Stimulated activated naive CD4-positive, alpha-beta T cell treated with Interleukin-2 at 50 U/mL for 16 hours (primary cell): Measurements from ENCODE around the gene PPFIBP2.

Source experiments
- DNase-seq: peaks from one replicate; lab custom pipeline; 2025; lab: John Stamatoyannopoulos, UW

Gene PPFIBP2

GRCh38 chr11:7666292-7666866 lies 152.6 kb downstream of the PPFIBP2 start:
- DNase-seq = no peak

DNA sequence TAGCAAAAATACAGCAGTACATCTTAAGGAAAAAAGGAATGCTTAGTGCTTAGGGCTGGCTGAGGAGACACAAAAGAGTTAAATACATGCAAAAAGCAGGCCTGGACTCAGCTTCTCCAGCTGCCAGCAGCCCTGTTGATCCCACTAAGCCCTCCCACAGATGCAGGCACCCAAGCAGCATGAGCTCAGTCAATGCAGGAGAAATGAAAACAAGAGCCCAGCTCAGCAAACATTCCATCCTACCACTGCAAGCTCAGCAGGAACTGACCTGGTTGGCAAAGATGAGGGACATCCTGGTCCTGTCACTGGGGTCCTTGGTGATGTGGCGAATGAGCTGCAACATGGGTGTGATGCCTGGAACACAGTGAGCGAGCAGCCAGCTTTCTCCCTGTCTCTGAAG lies 153.7 kb downstream of the PPFIBP2 start:
- no peak for DNase-seq

GRCh38 chr11:7668464-7668863 lies 154.7 kb downstream of the PPFIBP2 start:
- DNase-seq = no peak

- no peak for DNase-seq
These were observed 155.1 kb downstream of the PPFIBP2 start for GRCh38 chr11:7668911-7669310.

- no peak for DNase-seq
These were observed 156.8 kb downstream of the PPFIBP2 start for GRCh38 chr11:7670641-7671040.

DNA sequence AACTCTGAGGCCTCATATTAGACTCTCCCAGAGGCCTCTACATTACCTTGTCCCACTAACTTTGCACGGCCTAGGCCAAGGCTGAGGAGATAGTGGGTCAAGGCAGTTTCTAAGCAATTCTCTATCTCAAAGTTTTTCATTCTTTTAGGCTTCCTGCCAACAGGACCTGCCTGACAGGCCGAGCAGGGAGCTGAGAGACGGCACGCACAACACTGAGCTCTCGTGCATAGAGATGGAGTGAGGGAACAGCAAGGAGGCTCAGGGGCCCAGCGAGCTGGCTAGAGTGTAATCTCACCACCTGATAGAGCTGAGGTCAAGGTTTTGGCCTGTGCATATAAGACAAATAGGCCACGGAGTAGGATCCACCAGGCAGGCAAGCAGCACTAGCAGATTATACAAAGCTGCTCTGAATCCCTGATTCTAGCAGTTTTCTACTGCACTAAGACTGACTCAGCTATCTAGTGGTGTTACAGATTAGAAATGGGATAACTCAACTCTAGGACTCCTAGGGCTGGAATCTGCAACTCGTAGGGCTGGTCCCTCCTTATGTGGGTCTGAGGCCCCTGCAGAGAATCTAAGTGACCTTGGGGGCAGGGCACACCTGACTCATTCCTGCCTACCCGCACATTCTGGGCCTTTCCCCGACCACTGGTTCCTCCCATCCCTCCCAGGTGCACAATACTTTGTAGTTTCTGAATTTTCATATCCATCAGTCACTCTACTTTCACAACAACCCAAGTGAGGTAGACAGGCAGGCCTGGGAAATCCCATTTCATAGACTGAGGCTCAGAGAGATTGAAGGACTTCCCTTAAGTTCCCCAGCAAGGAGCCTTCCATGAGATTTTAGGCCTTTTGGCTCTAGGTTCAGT lies 157.8 kb downstream of the PPFIBP2 start:
- DNase-seq = no peak

GRCh38 chr11:7672276-7672959 lies 158.6 kb downstream of the PPFIBP2 start:
- no peak for DNase-seq

DNA sequence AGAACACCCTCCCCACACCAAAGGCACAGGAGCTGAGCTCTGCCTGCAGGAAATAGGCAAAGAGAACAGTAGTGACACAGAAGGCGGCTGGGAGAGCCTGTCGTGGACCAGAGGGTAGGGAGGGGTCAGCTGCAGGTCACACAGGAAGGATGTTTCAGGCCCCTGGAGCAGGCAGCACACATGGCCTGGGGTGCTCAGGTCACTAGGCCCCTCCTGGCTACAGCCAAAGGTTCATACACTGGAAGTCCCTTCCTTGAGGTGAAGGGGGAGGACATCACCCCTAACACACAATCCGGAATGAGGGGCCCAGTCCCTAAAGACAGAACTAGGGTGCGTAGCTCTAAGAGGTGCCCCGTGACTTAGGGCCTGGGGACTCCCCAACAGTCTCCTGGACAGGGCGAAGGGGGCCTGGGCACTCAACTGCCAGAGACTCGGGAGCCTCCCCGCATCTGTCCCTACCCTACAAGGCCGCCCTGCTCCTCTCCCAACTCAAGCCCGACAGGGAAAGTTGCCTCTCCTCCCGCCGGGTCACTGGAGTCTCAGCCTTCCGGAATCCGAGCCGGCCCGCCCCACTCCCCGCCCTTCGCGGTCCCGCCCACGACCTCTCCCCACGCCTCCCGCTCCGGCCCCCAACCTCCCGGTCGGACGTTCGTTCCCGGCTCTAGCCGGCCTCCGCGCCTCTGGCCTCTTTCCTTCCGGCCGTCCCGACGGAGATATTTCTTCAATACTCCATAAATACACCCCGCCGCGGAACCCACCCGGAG lies 159.3 kb downstream of the PPFIBP2 start, which contains the start of gene CYB5R2:
CYB5R2 (minus strand) TSS at position 541 of the 764 bp plus-strand sequence. CDS start 675 bp downstream, outside the sequence.
- no peak for DNase-seq

DNA sequence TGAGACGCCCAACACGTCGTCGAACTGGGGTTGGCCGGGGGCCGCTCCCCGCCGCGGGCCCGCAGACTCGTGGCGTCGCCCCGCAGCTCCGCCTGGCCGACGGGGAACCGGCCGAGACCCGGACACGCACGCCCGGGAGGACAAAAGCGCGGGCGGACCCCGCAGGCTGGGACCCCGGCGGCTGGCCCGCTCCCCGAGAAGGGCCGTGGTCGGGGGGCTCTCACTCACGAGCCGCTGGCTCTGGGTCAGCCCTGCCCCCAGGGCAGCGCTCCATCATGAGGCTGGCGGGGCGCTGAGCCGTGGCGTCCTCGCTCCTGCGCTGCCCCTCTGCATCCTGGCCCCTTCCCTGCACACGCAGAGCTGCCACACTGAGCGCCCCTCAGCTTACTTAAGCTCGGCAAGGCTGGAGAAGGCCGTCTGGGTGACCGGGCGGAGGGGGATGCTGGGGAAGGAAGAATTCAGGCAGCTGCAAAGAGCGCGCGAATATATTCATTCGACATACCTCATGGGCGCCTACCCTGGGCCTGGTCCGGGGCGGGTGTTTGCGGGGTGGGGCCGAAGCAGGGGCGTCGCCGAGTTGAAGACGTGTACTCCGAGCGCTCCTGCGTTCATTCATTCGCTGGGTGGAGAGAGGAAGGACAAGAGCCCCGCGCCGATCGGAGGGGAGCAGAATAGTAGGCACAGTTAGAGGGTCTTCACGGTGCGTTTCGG lies 160.1 kb downstream of the PPFIBP2 start:
- no peak for DNase-seq

GRCh38 chr11:7675631-7676030 lies 161.8 kb downstream of the PPFIBP2 start:
- no peak for DNase-seq

- no peak for DNase-seq
These were observed 163.3 kb downstream of the PPFIBP2 start for GRCh38 chr11:7677071-7677470.

GRCh38 chr11:7677796-7678201 lies 164.0 kb downstream of the PPFIBP2 start:
- no peak for DNase-seq

- DNase-seq = no peak
These were observed 169.8 kb downstream of the PPFIBP2 start for GRCh38 chr11:7683571-7683970.

DNA sequence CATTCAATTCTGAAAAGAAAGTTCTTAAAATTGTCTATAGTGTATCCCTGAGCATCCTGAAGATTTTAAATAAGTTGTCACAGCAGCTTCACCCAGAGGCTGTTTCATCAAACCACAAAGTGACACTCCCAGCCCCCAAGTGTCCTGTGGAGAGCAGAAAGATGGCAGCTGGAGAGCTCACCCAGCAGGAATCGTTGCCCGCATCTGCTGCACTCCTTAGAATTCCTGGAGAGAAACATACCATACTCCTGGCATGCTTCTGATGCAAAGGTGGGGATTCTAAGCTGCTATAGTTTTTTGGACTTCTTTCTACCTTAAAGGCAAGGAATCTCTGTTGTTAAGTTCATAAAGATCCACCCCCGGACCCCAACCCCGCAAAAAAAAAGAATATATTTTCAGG lies 173.0 kb downstream of the PPFIBP2 start:
- no peak for DNase-seq

DNA sequence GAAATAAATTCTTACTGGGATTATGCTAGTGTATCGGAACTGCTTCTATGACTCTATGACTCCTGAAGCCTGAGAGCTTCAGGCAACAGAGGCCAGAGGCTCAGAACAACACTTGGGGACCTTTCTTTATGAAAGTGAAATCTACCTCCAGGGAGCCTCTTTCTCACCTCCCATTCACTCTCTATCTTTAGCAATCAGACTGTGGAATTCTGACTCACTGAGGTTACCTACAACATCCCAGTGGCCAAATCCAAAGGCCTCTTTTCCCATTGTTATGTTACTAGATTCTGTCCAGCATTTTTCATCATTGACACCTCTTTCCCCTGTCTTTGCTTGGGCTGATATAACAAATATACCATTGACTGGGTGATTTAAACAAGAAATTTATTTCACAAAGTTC lies 173.6 kb downstream of the PPFIBP2 start:
- no peak for DNase-seq

GRCh38 chr11:7688238-7688826 lies 174.5 kb downstream of the PPFIBP2 start:
- no peak for DNase-seq

GRCh38 chr11:7689239-7689638 lies 175.4 kb downstream of the PPFIBP2 start:
- no peak for DNase-seq

GRCh38 chr11:7690648-7691047 lies 176.8 kb downstream of the PPFIBP2 start:
- no peak for DNase-seq

DNA sequence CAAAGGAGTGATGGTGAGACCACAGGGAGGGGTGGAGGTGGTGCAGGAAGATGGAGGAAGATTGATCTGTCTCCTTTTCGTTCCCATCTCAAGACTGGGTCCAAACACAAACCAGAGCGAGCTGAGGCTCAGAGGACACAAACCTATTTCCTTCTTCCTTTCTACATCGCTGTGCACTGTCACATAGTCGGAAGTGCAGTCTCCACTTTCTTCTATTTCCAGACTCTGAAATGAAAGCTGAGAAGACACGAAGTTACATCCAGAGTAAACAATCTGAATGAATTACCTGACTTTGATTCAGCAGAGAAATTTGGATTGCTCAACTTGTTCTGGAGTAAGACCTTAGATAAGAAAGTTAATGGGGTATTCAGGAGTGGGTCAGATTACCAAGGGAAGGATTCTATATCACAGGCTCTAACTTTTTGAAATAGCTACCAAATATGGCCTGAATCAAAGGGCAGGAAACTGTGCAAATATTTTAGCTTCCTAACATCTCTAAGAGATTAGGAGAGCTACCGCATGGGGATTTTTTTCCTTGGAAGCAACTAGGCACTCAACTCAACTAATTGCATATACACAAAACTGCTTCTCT lies 178.1 kb downstream of the PPFIBP2 start:
- DNase-seq = no peak

- no peak for DNase-seq
These were observed 178.6 kb downstream of the PPFIBP2 start for GRCh38 chr11:7692426-7692825.

GRCh38 chr11:7694235-7694634 lies 180.4 kb downstream of the PPFIBP2 start:
- no peak for DNase-seq
